ENCODE results near the gene AFAP1.

The AFAP1 gene

GRCh38 chr4:7971159-7971631 is 31.5 kb upstream of the AFAP1 start:
- peak overlapping the region in 16 of 21 experiments; percentile 50 to 90 (median 75) for H3K27ac ChIP-seq
- H3K4me3 ChIP-seq: peak overlapping the region in 2 of 7 experiments; percentile 13 to 18

- H3K4me3 ChIP-seq: peak overlapping the region in 3 of 7 experiments; percentile 10 to 18 (median 13)
Observed at GRCh38 chr4:7970361-7970946, 30.8 kb upstream of the AFAP1 start.

GRCh38 chr4:7968262-7968896 is 28.7 kb upstream of the AFAP1 start:
- peak overlapping the region in 10 of 21 experiments; percentile 2 to 90 (median 42) for H3K27ac ChIP-seq
- no peak overlapping the region for H3K4me3 ChIP-seq

More at GRCh38 chr4:7970361-7970946, 30.8 kb upstream of the AFAP1 start:
- H3K27ac ChIP-seq: peak overlapping the region in 19 of 21 experiments; percentile 43 to 90 (median 75)

GRCh38 chr4:7967501-7968261 is 28.0 kb upstream of the AFAP1 start:
- Histone ChIP-seq H3K4me3 (no peak overlapping the region), H3K27ac (peak overlapping the region in 12 of 21 experiments; percentile 2 to 90 (median 32))

GRCh38 chr4:7967063-7967440 is 27.4 kb upstream of the AFAP1 start:
- peak overlapping the region in 1 of 21 experiments; percentile 81 for H3K27ac ChIP-seq

GRCh38 chr4:7966281-7967062 is 26.8 kb upstream of the AFAP1 start:
- Histone ChIP-seq H3K27ac (no peak overlapping the region), H3K4me3 (no peak overlapping the region)

More at GRCh38 chr4:7967063-7967440, 27.4 kb upstream of the AFAP1 start:
- H3K4me3 ChIP-seq: no peak overlapping the region

- H3K27ac ChIP-seq: peak overlapping the region in 17 of 21 experiments; percentile 9 to 75 (median 54)
Observed at GRCh38 chr4:7964890-7965662, 25.4 kb upstream of the AFAP1 start.

GRCh38 chr4:7964459-7964858 is 24.8 kb upstream of the AFAP1 start:
- no peak overlapping the region for H3K4me3 ChIP-seq
- peak overlapping the region in 15 of 21 experiments; percentile 9 to 75 (median 67) for H3K27ac ChIP-seq

More at GRCh38 chr4:7964890-7965662, 25.4 kb upstream of the AFAP1 start:
- peak overlapping the region in 1 of 7 experiments; percentile 1 for H3K4me3 ChIP-seq

- Histone ChIP-seq H3K27ac (no peak overlapping the region), H3K4me3 (no peak overlapping the region)
Observed at GRCh38 chr4:7963691-7964090, 24.0 kb upstream of the AFAP1 start.

GRCh38 chr4:7962609-7963508 is 23.2 kb upstream of the AFAP1 start:
- H3K4me3 ChIP-seq: no peak overlapping the region
- H3K27ac ChIP-seq: no peak overlapping the region

GRCh38 chr4:7960790-7961655 is 21.4 kb upstream of the AFAP1 start:
- Histone ChIP-seq H3K4me3 (no peak overlapping the region), H3K27ac (peak overlapping the region in 14 of 21 experiments; percentile 0 to 76 (median 38))

GRCh38 chr4:7960017-7960789 is 20.5 kb upstream of the AFAP1 start:
- Histone ChIP-seq H3K4me3 (no peak overlapping the region), H3K27ac (peak overlapping the region in 11 of 21 experiments; percentile 10 to 76 (median 34))

GRCh38 chr4:7959078-7959477 is 19.4 kb upstream of the AFAP1 start:
- Histone ChIP-seq H3K4me3 (no peak overlapping the region), H3K27ac (no peak overlapping the region)

GRCh38 chr4:7956934-7957656 is 17.4 kb upstream of the AFAP1 start:
- Histone ChIP-seq H3K4me3 (no peak overlapping the region), H3K27ac (no peak overlapping the region)

GRCh38 chr4:7956270-7956808 is 16.7 kb upstream of the AFAP1 start:
- Histone ChIP-seq H3K27ac (peak overlapping the region in 1 of 21 experiments; percentile 23), H3K4me3 (no peak overlapping the region)

Measured in skin epidermis (tissue), 12 donors.